ENCODE results near the gene CENPS. TPM values are rescaled to one million over a fixed set of nuclear protein-coding genes. Genes with fewer than 3 reads are reported as not detected.

CENPS gene
- total and polyA plus RNA-seq, 2 of the 8 experiments (the other 6 are each of a cell fraction or from before 2014, with no cell fraction given): 7.8 to 20.3 TPM

DNA sequence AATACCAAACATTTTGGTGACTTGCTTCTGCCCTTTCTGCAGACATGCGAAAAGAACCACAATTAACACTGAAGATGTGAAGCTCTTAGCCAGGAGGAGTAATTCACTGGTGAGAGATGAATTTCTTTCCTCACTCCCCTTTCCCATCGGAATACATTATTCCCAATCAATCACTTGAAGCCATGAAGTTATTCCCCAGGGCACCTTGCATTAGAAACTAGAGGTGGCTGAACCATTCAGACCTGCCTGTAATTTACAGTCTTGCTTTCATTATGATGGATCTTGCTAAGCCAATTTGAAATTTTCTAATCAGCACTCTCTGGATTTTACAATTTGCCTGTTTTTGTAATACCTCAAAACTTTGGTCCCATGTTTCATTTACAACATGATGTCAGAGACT lies 10.1 kb downstream of the CENPS start:
- H2BK12ac ChIP-seq (ENCODE audit: low read depth, low read length): no peak overlapping the region
- H2AK5ac ChIP-seq (ENCODE audit: low read depth, low read length): no peak overlapping the region
- H3K36me3 ChIP-seq (ENCODE audit: control insufficient read depth in 2 of 4, insufficient read depth in 4 of 4, low read length in 3 of 4): peaks cover 0 to 9% (median 0%) of the 10 kb centered on the region in 4 experiments; a peak in 2 of 8 replicates
- no peak overlapping the region for H3K9ac ChIP-seq (replicated peaks in 1 of 4; ENCODE audit: extremely low read depth in 1 of 4, low read depth in 3 of 4, low read length in 3 of 4)
- H3K18ac ChIP-seq (ENCODE audit: extremely low read depth, low read length): no peak overlapping the region
- 94% methylated on average over 2 of the region's 2 CpGs; no CpG with 5 or more reads in 1 of the 2 experiments for WGBS, 2 experiments (ENCODE audit: extremely low coverage in 1 of 2, insufficient coverage in 1 of 2, insufficient read length in 1 of 2, insufficient replicate concordance in 2 of 2, low coverage in 1 of 2, low lambda C conversion rate in 2 of 2, missing lambda C conversion rate in 1 of 2)
- no peaks in the 10 kb centered on the region; the same call in 1 of the 2 replicates for H3K79me1 ChIP-seq (ENCODE audit: low read depth, low read length)
- H3K9me3 ChIP-seq (ENCODE audit: insufficient read depth in 2 of 2, low read depth in 1 of 2, low read length in 1 of 2): no peaks in the 10 kb centered on the region
- FAIRE-seq (no peak), DNase-seq (ENCODE audit: low read depth in 1 of 2, low spot score in 2 of 2) (no peak)
- no peak overlapping the region for H3K56ac ChIP-seq (replicated peaks; ENCODE audit: insufficient read length, low read depth, low read length)
- H3K27me3 ChIP-seq (replicated peaks in 1 of 4; ENCODE audit: control insufficient read depth in 3 of 4, extremely low read depth in 1 of 4, insufficient read depth in 3 of 4, low read length in 3 of 4): no peaks in the 10 kb centered on the region; a peak in 1 of 7 replicates
- H3K4me2 ChIP-seq (ENCODE audit: insufficient read depth in 1 of 2, low read depth in 2 of 2, low read length in 2 of 2): no peak overlapping the region
- no peak overlapping the region for H2BK15ac ChIP-seq (ENCODE audit: low read length)
- no peaks in the 10 kb centered on the region for H3K79me2 ChIP-seq (ENCODE audit: control insufficient read depth in 1 of 2, insufficient read depth in 2 of 2, low read length in 2 of 2)
- no peak overlapping the region for H3K23ac ChIP-seq (ENCODE audit: insufficient read length)
- H2AFZ ChIP-seq (ENCODE audit: low read length): no peak overlapping the region
- no peak overlapping the region for H3K4me3 ChIP-seq (ENCODE audit: extremely low read depth in 1 of 4, insufficient read depth in 2 of 4, low read depth in 3 of 4, low read length in 4 of 4)
- ChIA-PET CTCF (ENCODE audit: partially characterized antibody) (interaction anchor here (3.2 kb wide), 1 partner anchor 10 kb away, joined by 12 read pairs; the partner anchor contains the start of gene CENPS), POLR2A (ENCODE audit: partially characterized antibody) (interaction anchor here (1.6 kb wide), 1 partner anchor 73 kb away, joined by 3 read pairs; no protein-coding TSS in a partner anchor)
- H2BK5ac ChIP-seq (ENCODE audit: low read depth, low read length): no peak overlapping the region
- no peak overlapping the region for H4K5ac ChIP-seq (ENCODE audit: insufficient read length, low read depth, low read length)
- no peak overlapping the region for H4K8ac ChIP-seq (ENCODE audit: extremely low read depth, insufficient read depth, low read length)
- no peaks in the 10 kb centered on the region for H3K4me1 ChIP-seq (replicated peaks in 1 of 4; ENCODE audit: control insufficient read depth in 3 of 4, insufficient read depth in 4 of 4, low read length in 3 of 4)
- H3K4ac ChIP-seq (replicated peaks; ENCODE audit: insufficient read length, low read depth, low read length): no peak overlapping the region
- no peaks in the 10 kb centered on the region; the same call in 1 of the 2 replicates for H3K23me2 ChIP-seq (ENCODE audit: low read depth, low read length)
- H2BK120ac ChIP-seq (replicated peaks; ENCODE audit: low read depth, low read length): no peak overlapping the region
- no peak overlapping the region for H3K14ac ChIP-seq (ENCODE audit: insufficient read length)
- H3K27ac ChIP-seq (ENCODE audit: low read depth, low read length): no peak overlapping the region
- H4K20me1 ChIP-seq (replicated peaks in 1 of 2; ENCODE audit: control insufficient read depth in 1 of 2, insufficient read depth in 2 of 2, low read length in 2 of 2): no peaks in the 10 kb centered on the region
- H4K91ac ChIP-seq (replicated peaks; ENCODE audit: insufficient read length, low read length): no peak overlapping the region
- H2BK20ac ChIP-seq (ENCODE audit: low read length): no peak overlapping the region
- no peak for TF ChIP-seq ZNF274 (IDR thresholded peaks at IDR 0.05; ENCODE audit: borderline replicate concordance, extremely low read depth, low read length)
- TF ChIP-seq KDM1A (IDR thresholded peaks at IDR 0.05; ENCODE audit: borderline replicate concordance, low read length): no peak
- no peak for TF ChIP-seq KDM5A (IDR thresholded peaks at IDR 0.05; ENCODE audit: low read length)
- no peak for TF ChIP-seq RBBP5 (IDR thresholded peaks at IDR 0.05; ENCODE audit: borderline replicate concordance, low read depth, low read length)
- no peak for TF ChIP-seq CTBP2 (IDR thresholded peaks at IDR 0.05; ENCODE audit: borderline replicate concordance, insufficient read depth, insufficient read length, low read length)
- TF ChIP-seq CHD2 (IDR thresholded peaks at IDR 0.05; ENCODE audit: low read length): no peak
- no peak for TF ChIP-seq PHF8 (conservative IDR thresholded peaks at IDR 0.05; ENCODE audit: low read depth, low read length)
- no peak for TF ChIP-seq RNF2 (IDR thresholded peaks at IDR 0.05; ENCODE audit: borderline replicate concordance, low read depth, low read length, missing control alignments, poor library complexity, severe bottlenecking)
- no peak for TF ChIP-seq BRCA1 (IDR thresholded peaks at IDR 0.05; ENCODE audit: low read depth, low read length)
- no peak for TF ChIP-seq HDAC2 (IDR thresholded peaks at IDR 0.05; ENCODE audit: borderline replicate concordance in 1 of 2, low read depth in 2 of 2, low read length in 2 of 2)
- TF ChIP-seq SP4 (IDR thresholded peaks at IDR 0.05; ENCODE audit: low read length): no peak
- no peak for TF ChIP-seq NRF1 (IDR thresholded peaks at IDR 0.05; ENCODE audit: low read depth, low read length)
- no peak for TF ChIP-seq RFX5 (IDR thresholded peaks at IDR 0.05; ENCODE audit: borderline replicate concordance, low read depth, low read length)
- no peak for TF ChIP-seq CBX8 (IDR thresholded peaks at IDR 0.05; ENCODE audit: borderline replicate concordance, low read depth, low read length)

Measured in H1 (cell line).